Mucosa of rectum (tissue), 2 donors: ENCODE measurements around the gene JMJD1C.
"Not testable (repeated sequence)": the region's sequence is repeated elsewhere in the genome, so short reads cannot be mapped to it uniquely, and the experiment has no call there.

ENCODE experiments used
- H3K27ac ChIP-seq, 2 donors: one replicate each; pipeline ENCODE4 v1.7.0; 2013; ENCODE audit warnings: inconsistent platforms in 2 of 2, low read depth in 2 of 2, low read length in 2 of 2
- H3K27me3 ChIP-seq, 2 donors: one replicate each; pipeline ENCODE4 v1.7.0; 2013; ENCODE audit warnings: low read length in 2 of 2; ENCODE audit not compliant: control insufficient read depth in 2 of 2, insufficient read depth in 2 of 2
- H3K36me3 ChIP-seq, 2 donors: one replicate each; pipeline ENCODE4 v1.7.0; 2013; ENCODE audit warnings: low read length in 2 of 2; ENCODE audit not compliant: control insufficient read depth in 2 of 2, insufficient read depth in 2 of 2
- H3K4me1 ChIP-seq, 2 donors: one replicate each; pipeline ENCODE4 v1.7.0; 2013; ENCODE audit warnings: low read length in 2 of 2, mild to moderate bottlenecking in 1 of 2; ENCODE audit not compliant: control insufficient read depth in 2 of 2, insufficient read depth in 2 of 2
- H3K4me3 ChIP-seq, 2 donors: one replicate each; pipeline ENCODE4 v1.7.0; 2013; ENCODE audit warnings: low read length in 2 of 2
- H3K9ac ChIP-seq, 2 donors: one replicate each; pipeline ENCODE4 v1.7.0; 2013; ENCODE audit warnings: low read length in 2 of 2, low read depth in 1 of 2, mild to moderate bottlenecking in 1 of 2
- H3K9me3 ChIP-seq, 2 donors: one replicate each; pipeline ENCODE4 v1.7.0; 2013; ENCODE audit warnings: low read length in 2 of 2; ENCODE audit not compliant: control insufficient read depth in 2 of 2
- donor health status: healthy.
- donor health status: Normal muscosa, but diverticular disease.

The JMJD1C gene

GRCh38 chr10:63497321-63497720 is 31.5 kb upstream of the JMJD1C start:
- Histone ChIP-seq H3K27me3 (no peaks in the 10 kb centered on the region), H3K9me3 (no peaks in the 10 kb centered on the region), H3K36me3 (no peaks in the 10 kb centered on the region), H3K4me3 (no peak overlapping the region), H3K4me1 (no peaks in the 10 kb centered on the region), H3K27ac (no peak overlapping the region), H3K9ac (no peak overlapping the region)

GRCh38 chr10:63496561-63496960 is 30.8 kb upstream of the JMJD1C start:
- Histone ChIP-seq H3K9ac (no peak overlapping the region), H3K36me3 (no peaks in the 10 kb centered on the region), H3K27me3 (no peaks in the 10 kb centered on the region), H3K4me3 (no peak overlapping the region), H3K27ac (no peak overlapping the region), H3K4me1 (peaks cover 0 to 4% of the 10 kb centered on the region in 2 donors), H3K9me3 (no peaks in the 10 kb centered on the region)

- Histone ChIP-seq H3K4me1 (peaks cover 0 to 6% of the 10 kb centered on the region in 2 donors), H3K4me3 (no peak overlapping the region), H3K9me3 (no peaks in the 10 kb centered on the region), H3K36me3 (no peaks in the 10 kb centered on the region), H3K27ac (no peak overlapping the region), H3K9ac (no peak overlapping the region), H3K27me3 (no peaks in the 10 kb centered on the region)
Measured at GRCh38 chr10:63494951-63495350, 29.2 kb upstream of the JMJD1C start.

GRCh38 chr10:63493004-63493403 is 27.2 kb upstream of the JMJD1C start:
- Histone ChIP-seq H3K9me3 (no peaks in the 10 kb centered on the region), H3K4me1 (peaks cover 0 to 6% of the 10 kb centered on the region in 2 donors), H3K27ac (no peak overlapping the region), H3K9ac (no peak overlapping the region), H3K27me3 (no peaks in the 10 kb centered on the region), H3K4me3 (no peak overlapping the region), H3K36me3 (no peaks in the 10 kb centered on the region)

GRCh38 chr10:63492317-63492690 is 26.5 kb upstream of the JMJD1C start:
- H3K9me3 ChIP-seq, H3K9ac ChIP-seq, H3K36me3 ChIP-seq, H3K27ac ChIP-seq, H3K27me3 ChIP-seq, H3K4me1 ChIP-seq, H3K4me3 ChIP-seq: not testable (repeated sequence)

- Histone ChIP-seq H3K27me3 (no peaks in the 10 kb centered on the region), H3K4me1 (peaks cover 0 to 6% of the 10 kb centered on the region in 2 donors), H3K36me3 (no peaks in the 10 kb centered on the region), H3K4me3 (no peak overlapping the region), H3K27ac (no peak overlapping the region), H3K9me3 (no peaks in the 10 kb centered on the region), H3K9ac (no peak overlapping the region)
Measured at GRCh38 chr10:63491588-63492316, 26.0 kb upstream of the JMJD1C start.

- Histone ChIP-seq H3K27me3 (no peaks in the 10 kb centered on the region), H3K4me1 (peaks cover 0 to 6% of the 10 kb centered on the region in 2 donors), H3K9ac (no peak overlapping the region), H3K9me3 (no peaks in the 10 kb centered on the region), H3K27ac (no peak overlapping the region), H3K4me3 (no peak overlapping the region), H3K36me3 (no peaks in the 10 kb centered on the region)
Measured at GRCh38 chr10:63489838-63490237, 24.1 kb upstream of the JMJD1C start.

GRCh38 chr10:63487990-63488389 is 22.2 kb upstream of the JMJD1C start:
- peaks cover 0 to 6% of the 10 kb centered on the region in 2 donors for H3K4me1 ChIP-seq
- no peak overlapping the region for H3K27ac ChIP-seq
- no peaks in the 10 kb centered on the region for H3K27me3 ChIP-seq

GRCh38 chr10:63483983-63484382 is 18.2 kb upstream of the JMJD1C start:
- H3K27ac ChIP-seq, result no peak overlapping the region
- H3K4me1 ChIP-seq, result peaks cover 0 to 6% of the 10 kb centered on the region in 2 donors
- H3K27me3 ChIP-seq, result no peaks in the 10 kb centered on the region
- H3K9me3 ChIP-seq, result no peaks in the 10 kb centered on the region
- H3K36me3 ChIP-seq, result no peaks in the 10 kb centered on the region
- H3K9ac ChIP-seq, result no peak overlapping the region
- no peak overlapping the region for H3K4me3 ChIP-seq

More at GRCh38 chr10:63487990-63488389, 22.2 kb upstream of the JMJD1C start:
- no peaks in the 10 kb centered on the region for H3K36me3 ChIP-seq
- no peak overlapping the region for H3K4me3 ChIP-seq
- H3K9me3 ChIP-seq, result no peaks in the 10 kb centered on the region
- no peak overlapping the region for H3K9ac ChIP-seq

GRCh38 chr10:63481815-63482421 is 16.1 kb upstream of the JMJD1C start:
- H3K9me3 ChIP-seq, result no peaks in the 10 kb centered on the region
- no peaks in the 10 kb centered on the region for H3K36me3 ChIP-seq
- H3K27me3 ChIP-seq, result no peaks in the 10 kb centered on the region
- H3K4me1 ChIP-seq, result peaks cover 0 to 6% of the 10 kb centered on the region in 2 donors
- no peak overlapping the region for H3K27ac ChIP-seq
- no peak overlapping the region for H3K4me3 ChIP-seq
- no peak overlapping the region for H3K9ac ChIP-seq
